GM12801 (cell line): ENCODE data around the gene NFATC1.

Experiments
- CTCF ChIP-seq: IDR thresholded peaks from one replicate; pipeline ENCODE4 v1.5.1; 2011; ENCODE audit warnings: control low read depth; ENCODE audit not compliant: insufficient read length; ENCODE audit errors: extremely low read depth

NFATC1 gene

DNA sequence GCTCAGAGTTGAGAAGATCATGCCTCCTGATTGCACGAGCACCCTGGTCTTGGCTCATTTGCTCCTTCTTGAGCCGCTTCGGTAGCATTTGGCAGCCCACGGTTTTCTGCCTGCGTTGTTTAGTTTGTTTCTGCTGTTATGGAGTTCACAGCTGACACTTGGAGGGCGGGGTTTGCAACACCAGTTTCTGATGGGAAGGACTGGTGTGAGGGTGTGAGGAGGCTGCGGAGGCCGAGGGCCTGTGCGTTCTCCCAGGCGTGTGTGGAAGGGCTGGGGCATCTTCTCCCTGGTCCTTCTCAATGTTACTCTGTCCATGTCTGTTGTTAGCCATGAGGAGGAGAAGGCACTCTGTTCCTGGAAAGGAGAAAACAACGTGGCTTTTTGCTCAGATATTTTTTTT lies 22.9 kb downstream of the NFATC1 start:
- no peak for TF ChIP-seq CTCF

DNA sequence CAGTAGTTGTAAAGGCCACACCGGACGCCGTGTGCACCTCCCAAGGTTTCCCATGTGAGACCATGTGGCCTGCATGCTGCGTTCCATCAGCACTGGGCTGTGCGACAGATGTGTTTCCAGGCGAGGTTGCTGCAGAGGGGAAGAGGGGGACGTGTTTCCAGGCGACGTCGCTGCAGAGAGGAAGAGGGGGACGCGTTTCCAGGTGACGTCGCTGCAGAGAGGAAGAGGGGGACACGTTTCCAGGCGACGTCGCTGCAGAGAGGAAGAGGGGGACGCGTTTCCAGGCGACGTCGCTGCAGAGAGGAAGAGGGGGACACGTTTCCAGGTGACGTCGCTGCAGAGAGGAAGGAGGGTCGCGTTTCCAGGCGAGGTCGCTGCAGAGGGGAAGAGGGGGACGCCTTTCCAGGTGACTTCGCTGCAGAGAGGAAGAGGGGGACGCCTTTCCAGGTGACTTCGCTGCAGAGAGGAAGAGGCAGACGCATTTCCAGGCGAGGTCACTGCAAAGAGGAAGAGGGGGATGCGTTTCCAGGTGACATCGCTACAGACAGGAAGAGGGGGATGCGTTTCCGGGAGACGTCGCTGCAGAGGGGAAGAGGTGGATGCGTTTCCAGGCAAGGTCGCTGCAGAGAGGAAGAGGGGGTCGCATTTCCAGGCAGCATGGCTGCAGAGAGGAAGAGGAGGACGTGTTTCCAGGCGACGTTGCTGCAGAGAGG lies 24.5 kb downstream of the NFATC1 start:
- TF ChIP-seq CTCF, result no peak

GRCh38 chr18:79421275-79421857 lies 25.6 kb downstream of the NFATC1 start:
- no peak for TF ChIP-seq CTCF

- no peak for TF ChIP-seq CTCF
Measured at GRCh38 chr18:79422022-79422782, 26.5 kb downstream of the NFATC1 start.

- no peak for TF ChIP-seq CTCF
Measured at GRCh38 chr18:79422783-79423165, 27.0 kb downstream of the NFATC1 start.

- TF ChIP-seq CTCF, result no peak
Measured at GRCh38 chr18:79423211-79424007, 27.7 kb downstream of the NFATC1 start.

- no peak for TF ChIP-seq CTCF
Measured at GRCh38 chr18:79424008-79424565, 28.4 kb downstream of the NFATC1 start.
